ENCODE results near the gene TMEM80.
A peak's percentile ranks its signal among the peaks of the same experiment; 100 is the strongest.
"Not testable (repeated sequence)": the region's sequence is repeated elsewhere in the genome, so short reads cannot be mapped to it uniquely, and the experiment has no call there.

The TMEM80 gene

GRCh38 chr11:695538-696248 lies at the start of gene TMEM80:
Gene TMEM80, plus strand, starts transcription at chr11:695816. Its CDS starts 12 bp downstream, at chr11:695828.
- peak; percentile 98 for DNase-seq (ENCODE audit: low spot score)

DNA sequence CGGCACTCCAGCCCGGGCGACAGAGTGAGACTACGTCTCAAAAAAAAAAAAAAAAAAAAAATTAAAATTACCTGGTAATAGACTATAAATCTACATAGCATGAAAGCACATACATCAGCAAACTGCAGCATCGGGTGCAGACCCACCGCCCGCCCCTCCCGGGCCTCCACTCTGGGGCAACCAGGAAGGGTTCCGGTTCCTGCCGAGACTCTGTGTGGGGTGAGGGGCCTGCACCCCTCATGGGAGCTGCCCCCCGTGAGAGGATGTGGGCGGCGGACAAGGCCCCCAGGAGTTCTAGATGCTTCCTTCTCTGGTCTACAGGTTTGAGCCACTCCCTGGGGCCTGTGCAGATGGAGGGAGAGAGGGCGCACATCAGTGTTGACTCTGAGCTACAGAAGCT lies 49.4 kb upstream of the TMEM80 start:
- DNase-seq (ENCODE audit: low spot score) = no peak

GRCh38 chr11:647672-648158 lies 47.9 kb upstream of the TMEM80 start:
- DNase-seq (ENCODE audit: low spot score) = not testable (repeated sequence)

- no peak for DNase-seq (ENCODE audit: low spot score)
Measured at GRCh38 chr11:650482-650881, 45.1 kb upstream of the TMEM80 start.

GRCh38 chr11:653136-653535 lies 42.5 kb upstream of the TMEM80 start:
- not testable (repeated sequence) for DNase-seq (ENCODE audit: low spot score)

GRCh38 chr11:653837-654236 lies 41.8 kb upstream of the TMEM80 start:
- DNase-seq (ENCODE audit: low spot score) = no peak

- not testable (repeated sequence) for DNase-seq (ENCODE audit: low spot score)
Measured at GRCh38 chr11:654444-654843, 41.2 kb upstream of the TMEM80 start.

- DNase-seq (ENCODE audit: low spot score) = no peak
Measured at GRCh38 chr11:655036-655726, 40.4 kb upstream of the TMEM80 start.

GRCh38 chr11:656426-656825 lies 39.2 kb upstream of the TMEM80 start:
- DNase-seq (ENCODE audit: low spot score) = no peak

DNA sequence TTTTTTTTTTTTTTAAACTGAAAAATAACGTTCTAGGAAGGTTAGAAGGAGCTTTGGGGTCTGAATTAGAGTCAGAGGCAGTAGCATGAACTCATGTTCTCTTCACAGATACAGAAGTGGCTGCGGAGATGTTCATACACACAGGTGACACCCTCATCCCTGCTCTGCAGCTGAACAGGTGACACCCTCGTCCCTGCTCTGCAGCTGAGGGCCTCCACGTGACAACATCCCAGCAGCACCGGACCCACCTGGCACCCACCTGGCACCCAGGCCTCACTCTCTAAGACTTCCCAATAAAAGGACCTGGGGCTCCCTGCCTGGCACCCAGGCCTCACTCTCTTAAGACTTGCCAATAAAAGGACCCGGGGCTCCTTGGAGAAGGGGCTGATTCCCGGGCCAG lies 38.8 kb upstream of the TMEM80 start:
- DNase-seq (ENCODE audit: low spot score) = no peak

DNA sequence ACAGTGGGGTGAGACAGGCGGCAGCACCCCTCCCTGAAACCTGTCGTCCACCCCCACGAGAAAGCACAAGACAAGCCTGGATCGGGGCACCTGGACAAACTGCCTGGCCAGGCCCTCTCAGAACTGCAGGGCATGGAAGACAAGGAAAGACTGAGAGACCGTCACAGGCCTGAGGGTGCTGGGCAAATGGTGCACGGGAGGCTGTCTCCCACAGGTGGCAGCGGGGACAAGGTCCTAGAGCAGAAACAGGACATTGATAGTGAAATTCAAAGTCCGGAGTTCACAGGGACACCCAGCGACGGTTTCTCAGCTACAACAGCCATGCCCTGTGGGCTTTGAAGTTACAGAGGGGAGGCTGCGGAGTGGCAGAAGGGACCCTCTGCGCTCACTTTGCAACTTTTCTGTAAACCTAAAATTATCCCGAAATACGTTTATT lies 37.9 kb upstream of the TMEM80 start:
- no peak for DNase-seq (ENCODE audit: low spot score)

DNA sequence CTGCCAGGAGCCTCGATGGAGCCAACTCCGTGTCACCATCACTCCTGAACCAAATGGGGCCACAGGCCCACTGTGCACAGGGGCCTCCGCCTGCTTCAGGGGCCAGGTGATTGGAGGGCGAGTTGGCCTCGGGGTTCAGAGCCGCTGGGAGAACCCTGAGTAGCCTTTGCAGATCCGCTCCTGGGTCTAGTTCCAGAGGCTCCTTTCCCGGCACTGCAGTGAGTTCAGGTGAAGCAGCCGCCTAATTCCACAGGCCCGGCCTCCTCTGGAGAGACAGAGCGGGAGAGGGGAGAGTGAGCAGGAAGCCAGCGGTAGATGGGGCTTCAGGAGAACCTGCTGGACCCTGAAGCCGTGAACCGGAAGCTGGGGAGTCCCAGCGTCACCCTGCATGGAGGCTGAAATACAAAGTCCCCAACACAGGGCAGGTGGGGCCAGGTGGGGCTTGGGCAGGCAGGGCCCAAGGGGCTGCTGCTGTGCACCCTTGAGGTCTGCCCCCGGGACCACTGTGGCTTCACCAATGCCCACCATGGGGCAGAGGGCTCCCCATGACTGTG lies 36.0 kb upstream of the TMEM80 start:
- DNase-seq (ENCODE audit: low spot score) = no peak

DNA sequence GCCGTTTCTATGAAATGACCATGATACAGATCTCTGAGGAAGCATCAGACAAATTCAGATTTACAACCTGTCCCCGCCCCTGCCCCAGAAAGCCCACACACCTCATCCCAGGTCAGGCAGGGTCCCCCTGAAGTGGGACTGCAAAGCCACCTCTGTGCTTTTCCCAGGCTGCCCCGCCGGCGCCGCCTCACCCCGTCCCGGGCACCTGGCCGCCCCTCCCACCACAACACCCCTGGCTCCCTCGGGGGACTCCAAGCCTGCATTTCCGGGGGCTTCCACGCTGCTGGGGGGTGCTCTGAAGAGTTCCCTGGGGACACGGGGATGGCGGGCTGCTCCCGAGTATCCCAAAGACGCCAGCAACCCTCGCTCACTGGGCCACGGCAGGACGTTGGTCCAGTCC lies 35.3 kb upstream of the TMEM80 start:
- no peak for DNase-seq (ENCODE audit: low spot score)

- no peak for DNase-seq (ENCODE audit: low spot score)
Measured at GRCh38 chr11:660681-661444, 34.8 kb upstream of the TMEM80 start.

- DNase-seq (ENCODE audit: low spot score) = peak; percentile 15
Measured at GRCh38 chr11:662689-663274, 32.8 kb upstream of the TMEM80 start.

DNA sequence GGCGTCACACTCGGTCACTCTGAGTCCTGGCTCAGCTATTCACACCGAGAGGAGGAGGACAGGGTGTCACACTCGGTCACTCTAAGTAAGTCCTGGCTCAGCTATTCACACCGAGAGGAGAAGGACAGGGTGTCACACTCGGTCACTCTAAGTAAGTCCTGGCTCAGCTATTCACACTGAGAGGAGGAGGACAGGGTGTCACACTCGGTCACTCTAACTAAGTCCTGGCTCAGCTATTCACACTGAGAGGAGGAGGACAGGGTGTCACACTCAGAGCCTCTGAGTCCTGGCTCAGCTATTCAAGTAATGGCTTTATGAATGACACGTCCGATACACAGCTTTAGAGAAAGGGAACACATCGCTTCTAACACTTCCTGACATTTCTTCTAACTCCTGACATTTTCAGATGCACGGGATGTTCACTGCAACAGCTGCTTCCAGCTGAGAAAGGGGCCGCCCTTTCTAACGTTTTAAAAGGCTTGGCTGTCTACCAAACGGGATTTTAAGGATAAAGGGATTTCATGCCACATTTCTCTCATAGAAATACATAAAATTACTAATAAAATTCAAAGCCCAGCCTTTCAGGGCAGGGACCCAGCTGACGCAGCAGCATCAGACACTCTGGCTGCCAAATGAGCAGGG lies 30.4 kb upstream of the TMEM80 start:
- DNase-seq (ENCODE audit: low spot score) = no peak

DNA sequence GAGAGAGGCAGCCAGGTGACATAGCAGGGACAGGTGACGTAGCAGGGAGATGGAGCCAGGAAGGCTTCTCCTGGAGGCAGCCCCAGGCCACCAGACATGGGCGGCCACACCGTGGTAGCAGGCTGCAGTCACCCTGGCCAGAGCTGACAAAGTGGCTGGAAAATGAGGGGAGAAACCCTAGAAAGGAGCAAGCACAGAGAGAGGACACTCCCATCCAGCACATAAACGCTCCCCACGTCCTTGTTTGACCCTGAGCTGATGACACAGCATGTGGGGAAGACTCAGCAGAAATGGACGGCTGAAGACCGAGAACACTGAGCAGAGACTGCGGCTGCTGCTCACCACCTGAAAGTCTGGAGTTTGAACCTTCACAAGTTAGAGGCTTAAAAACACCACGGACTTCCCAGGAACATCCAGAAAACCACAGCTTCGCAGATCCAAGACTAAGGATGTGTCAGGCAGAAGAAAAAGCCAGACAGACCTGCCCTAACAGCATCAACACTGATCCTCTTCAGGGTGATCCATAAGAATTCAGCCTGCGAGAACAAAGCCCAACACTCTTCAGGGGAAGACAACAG lies 29.8 kb upstream of the TMEM80 start:
- DNase-seq (ENCODE audit: low spot score) = no peak

DNA sequence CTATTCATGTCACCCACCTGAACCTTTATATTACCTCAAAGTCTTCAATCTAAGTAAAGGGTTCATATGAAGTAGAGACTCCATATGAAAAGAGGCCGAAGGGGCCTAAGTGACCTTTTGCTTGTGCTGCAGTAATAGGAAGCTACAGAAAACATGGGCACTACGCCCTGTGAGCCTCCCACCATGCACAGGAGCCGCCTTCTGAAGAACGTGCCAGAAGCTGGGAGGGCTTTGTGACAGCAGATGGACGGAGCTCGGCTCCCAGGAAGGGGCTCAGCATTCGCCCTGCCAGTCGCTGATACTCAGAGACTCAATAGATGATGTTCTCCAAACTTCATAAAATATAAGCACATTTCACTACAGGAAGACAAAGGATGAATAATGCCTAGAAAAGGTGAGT lies 21.8 kb upstream of the TMEM80 start:
- no peak for DNase-seq (ENCODE audit: low spot score)

DNA sequence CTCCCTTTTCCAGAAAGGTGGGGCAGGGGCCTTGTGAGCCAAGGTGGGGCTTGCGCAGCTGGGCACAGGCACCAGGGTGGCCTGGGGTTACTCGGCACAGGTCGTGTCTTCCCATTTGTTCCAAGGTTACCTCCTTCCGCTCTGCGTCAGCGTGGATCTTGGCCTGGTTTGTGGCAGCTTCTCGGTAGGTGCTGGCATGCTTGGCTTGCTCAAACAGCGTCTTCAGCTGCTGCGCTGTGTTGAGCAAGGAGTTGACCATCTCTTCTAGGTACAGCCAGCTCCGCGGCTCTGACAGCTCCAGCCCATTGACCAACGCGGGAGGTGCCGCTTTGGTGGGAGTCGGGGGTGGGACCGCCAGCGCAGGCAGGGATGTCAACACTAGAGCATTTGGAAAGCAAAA lies 21.2 kb upstream of the TMEM80 start:
- DNase-seq (ENCODE audit: low spot score) = no peak

GRCh38 chr11:678297-678696 lies 17.3 kb upstream of the TMEM80 start:
- no peak for DNase-seq (ENCODE audit: low spot score)

All from LoVo (cell line).